Left ventricle myocardium inferior (tissue), 1 donor: ENCODE measurements around the gene CADM3. TPM values are rescaled to one million over a fixed set of nuclear protein-coding genes. Genes with fewer than 3 reads are reported as not detected.

Source experiments
- DNase-seq: peaks from one replicate; pipeline ENCODE4 v3.0.0-alpha.2; 2020
- H3K27ac ChIP-seq: fragments of 200-600 bp; replicated peaks from 2 replicates; pipeline ENCODE4 v1.8.0; 2021
- H3K27me3 ChIP-seq: fragments of 200-600 bp; 2 replicates; pipeline ENCODE4 v1.8.0; 2021; ENCODE audit warnings: low read depth
- H3K36me3 ChIP-seq: fragments of 200-600 bp; 2 replicates; pipeline ENCODE4 v1.8.0; 2021
- H3K4me1 ChIP-seq: fragments of 200-600 bp; 2 replicates; pipeline ENCODE4 v1.8.0; 2021
- H3K4me3 ChIP-seq: fragments of 200-600 bp; 2 replicates; pipeline ENCODE4 v1.8.0; 2021; ENCODE audit warnings: mild to moderate bottlenecking, moderate library complexity
- H3K9me3 ChIP-seq: fragments of 200-600 bp; replicated peaks from 2 replicates; pipeline ENCODE4 v1.8.0; 2021
- intact Hi-C: fragments of 100-400 bp; cut with micrococcal nuclease; formaldehyde crosslinking; loops from one replicate; pipeline ENCODE4 v1.11.0; 2022
- total RNA-seq: library from RNA; stranded (reverse); fragmentation: NEBNext Ultra II Directional; extraction: Animal tissue kit (Norgen Biotek cat#: 25700); gene quantifications from one replicate; pipeline ENCODE4 v1.2.1, GENCODE V29; 2021
- TF ChIP-seq, protein P1 (sequence below): fragments of 200-600 bp; IDR thresholded peaks from 2 replicates; pipeline ENCODE4 v1.8.0; 2021; ENCODE audit warnings: antibody characterized with exemption, mild to moderate bottlenecking, borderline replicate concordance
- donor health status: DM: no; HTN: yes; CAD: no; lungs with severe emphysema.

The CADM3 gene
- total RNA-seq, 1 donor from 2014 or later = 3.7 TPM

DNA sequence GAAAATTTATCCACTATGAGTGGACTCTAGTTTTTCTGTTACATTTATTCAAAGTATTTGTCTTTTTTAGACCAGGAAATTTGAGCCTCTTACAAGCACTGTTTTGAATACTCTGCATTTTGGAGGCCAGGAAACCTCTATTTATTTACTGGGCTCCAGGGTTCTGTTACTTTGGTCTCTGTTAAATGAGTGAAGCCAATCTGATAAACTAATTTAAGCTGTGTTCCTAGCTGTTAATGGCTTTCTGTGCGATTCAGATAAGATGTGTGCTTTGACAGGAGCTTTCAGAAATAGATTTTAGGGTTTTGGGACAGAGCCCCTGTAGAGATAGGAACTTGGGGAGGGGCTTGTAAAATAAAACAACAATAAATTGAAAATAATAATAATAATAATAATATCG, 57.1 kb downstream of the CADM3 start:
- intact Hi-C loops = no loop called here
- no peaks in the 10 kb centered on the region for H3K36me3 ChIP-seq
- TF ChIP-seq, protein P1, sequence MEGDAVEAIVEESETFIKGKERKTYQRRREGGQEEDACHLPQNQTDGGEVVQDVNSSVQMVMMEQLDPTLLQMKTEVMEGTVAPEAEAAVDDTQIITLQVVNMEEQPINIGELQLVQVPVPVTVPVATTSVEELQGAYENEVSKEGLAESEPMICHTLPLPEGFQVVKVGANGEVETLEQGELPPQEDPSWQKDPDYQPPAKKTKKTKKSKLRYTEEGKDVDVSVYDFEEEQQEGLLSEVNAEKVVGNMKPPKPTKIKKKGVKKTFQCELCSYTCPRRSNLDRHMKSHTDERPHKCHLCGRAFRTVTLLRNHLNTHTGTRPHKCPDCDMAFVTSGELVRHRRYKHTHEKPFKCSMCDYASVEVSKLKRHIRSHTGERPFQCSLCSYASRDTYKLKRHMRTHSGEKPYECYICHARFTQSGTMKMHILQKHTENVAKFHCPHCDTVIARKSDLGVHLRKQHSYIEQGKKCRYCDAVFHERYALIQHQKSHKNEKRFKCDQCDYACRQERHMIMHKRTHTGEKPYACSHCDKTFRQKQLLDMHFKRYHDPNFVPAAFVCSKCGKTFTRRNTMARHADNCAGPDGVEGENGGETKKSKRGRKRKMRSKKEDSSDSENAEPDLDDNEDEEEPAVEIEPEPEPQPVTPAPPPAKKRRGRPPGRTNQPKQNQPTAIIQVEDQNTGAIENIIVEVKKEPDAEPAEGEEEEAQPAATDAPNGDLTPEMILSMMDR = no peak
- H3K9me3 ChIP-seq = no peaks in the 10 kb centered on the region
- H3K27me3 ChIP-seq = peaks cover 23% of the 10 kb centered on the region
- H3K27ac ChIP-seq = no peak overlapping the region
- H3K4me3 ChIP-seq = no peak overlapping the region
- no peaks in the 10 kb centered on the region for H3K4me1 ChIP-seq
- no peak for DNase-seq

DNA sequence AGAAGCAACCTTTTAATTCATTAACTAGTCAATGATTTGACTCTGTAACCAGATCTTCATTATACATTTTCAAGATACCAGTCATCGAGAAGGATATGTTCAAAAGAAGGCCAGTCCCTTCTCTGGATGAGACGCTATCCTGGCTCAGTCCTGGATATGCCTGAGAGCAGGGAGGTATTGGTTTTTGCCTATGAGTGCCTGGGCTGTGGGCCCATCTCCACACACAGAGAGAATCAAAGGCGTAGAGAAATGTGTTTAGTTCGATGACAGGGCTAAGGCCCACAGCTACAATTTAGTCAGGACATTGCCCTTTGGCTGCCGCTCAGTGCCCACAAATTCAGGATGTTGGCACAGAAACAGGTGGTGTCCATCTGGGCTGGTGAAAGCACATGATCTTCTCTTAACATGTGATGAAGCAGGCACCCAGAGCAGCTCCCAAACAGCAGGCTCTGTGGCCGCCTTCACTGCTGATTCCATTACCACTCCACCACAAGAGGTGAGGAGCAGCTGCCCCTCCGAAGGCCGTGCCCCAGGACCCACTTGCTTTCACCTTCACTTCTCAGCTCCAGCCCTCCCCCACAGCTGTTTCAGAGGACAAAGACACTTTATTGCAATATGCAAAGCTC, 58.0 kb downstream of the CADM3 start:
- H3K4me1 ChIP-seq = no peaks in the 10 kb centered on the region
- no peak overlapping the region for H3K27ac ChIP-seq
- no peak overlapping the region for H3K4me3 ChIP-seq
- TF ChIP-seq, protein P1 = no peak
- H3K27me3 ChIP-seq = peaks cover 19% of the 10 kb centered on the region
- no peak for DNase-seq
- no peaks in the 10 kb centered on the region for H3K36me3 ChIP-seq
- H3K9me3 ChIP-seq = no peaks in the 10 kb centered on the region
- intact Hi-C loops = no loop called here

DNA sequence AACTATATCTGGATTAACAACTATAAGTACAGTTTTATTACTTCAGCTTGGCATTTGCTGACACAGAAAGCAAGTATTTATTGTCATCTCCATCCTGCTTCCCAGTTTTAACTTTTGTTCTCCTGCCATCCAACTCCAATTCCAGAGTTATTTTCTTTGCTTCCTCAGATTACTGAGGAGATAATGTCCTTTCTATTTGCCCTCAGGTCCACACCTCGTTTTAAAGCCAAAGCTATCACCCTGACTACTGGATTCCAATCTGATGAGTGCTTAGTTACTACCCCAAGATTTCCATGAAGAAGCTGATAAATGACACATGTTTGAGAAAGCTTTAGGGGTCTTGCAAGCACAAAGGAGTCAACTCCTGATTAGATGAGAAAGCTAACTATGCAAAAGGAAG, 58.5 kb downstream of the CADM3 start:
- Histone ChIP-seq H3K27me3 (peaks cover 14% of the 10 kb centered on the region), H3K36me3 (no peaks in the 10 kb centered on the region), H3K4me3 (no peak overlapping the region), H3K27ac (no peak overlapping the region), H3K9me3 (no peaks in the 10 kb centered on the region), H3K4me1 (no peaks in the 10 kb centered on the region)
- TF ChIP-seq, protein P1 = no peak
- no peak for DNase-seq
- intact Hi-C loops = no loop called here

DNA sequence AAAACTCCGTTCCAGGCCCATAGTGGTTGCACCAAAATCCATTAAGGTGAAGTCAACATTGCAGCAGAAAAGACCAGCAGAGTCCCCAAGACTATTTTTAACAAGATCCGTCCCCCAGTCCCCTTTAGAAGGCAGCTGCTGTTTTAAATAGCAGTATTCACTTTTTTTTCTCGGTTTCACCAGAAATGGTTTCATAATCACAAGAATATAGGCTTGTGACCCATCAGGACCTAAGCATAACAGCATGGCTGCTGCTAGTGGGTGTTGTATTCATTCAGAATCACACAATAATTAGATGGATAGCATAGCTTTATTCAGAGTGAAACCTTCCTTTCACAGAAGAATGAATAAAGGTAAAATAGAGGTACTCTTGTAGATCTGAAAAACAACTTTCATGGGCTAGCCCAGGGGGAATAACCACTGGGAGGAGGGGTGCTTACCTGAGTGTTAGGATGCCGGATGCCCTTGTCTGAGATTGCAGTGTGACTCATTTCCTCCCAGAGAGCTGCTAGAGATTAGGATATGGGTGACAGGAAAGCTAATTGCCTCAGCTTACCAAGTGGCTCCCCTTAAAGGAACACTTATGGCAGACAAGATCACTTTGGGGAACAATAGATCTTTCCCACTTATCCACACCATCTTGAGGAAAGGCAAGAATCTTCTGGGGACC, 68.3 kb downstream of the CADM3 start:
- DNase-seq = no peak
- H3K4me1 ChIP-seq = no peaks in the 10 kb centered on the region
- H3K27ac ChIP-seq = no peak overlapping the region
- H3K9me3 ChIP-seq = peaks cover 32% of the 10 kb centered on the region
- intact Hi-C loops = no loop called here
- TF ChIP-seq, protein P1 = no peak
- no peaks in the 10 kb centered on the region for H3K36me3 ChIP-seq
- no peak overlapping the region for H3K4me3 ChIP-seq
- H3K27me3 ChIP-seq = no peaks in the 10 kb centered on the region

DNA sequence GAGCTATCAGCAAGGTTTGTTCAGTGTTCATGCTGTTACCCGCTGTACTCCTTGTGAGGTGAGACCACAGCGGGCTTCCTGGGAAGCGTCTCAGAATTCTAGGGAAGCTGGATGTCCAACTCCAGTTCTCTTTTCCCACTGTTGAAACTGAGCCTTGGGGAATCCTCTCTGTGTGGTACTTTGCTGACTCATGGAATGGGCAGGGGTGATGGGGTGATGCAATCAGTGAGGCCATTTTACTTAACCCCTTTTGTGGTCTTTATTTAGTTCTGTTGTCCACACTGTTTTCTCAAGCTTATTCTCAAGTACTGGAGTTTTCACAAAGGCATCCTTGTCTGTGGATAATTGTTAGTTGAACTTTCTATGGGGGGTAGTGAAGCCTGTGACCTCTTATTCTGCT, 75.9 kb downstream of the CADM3 start:
- no peaks in the 10 kb centered on the region for H3K27me3 ChIP-seq
- no peak overlapping the region for H3K27ac ChIP-seq
- H3K4me1 ChIP-seq = no peaks in the 10 kb centered on the region
- H3K4me3 ChIP-seq = no peak overlapping the region
- DNase-seq = no peak
- H3K36me3 ChIP-seq = no peaks in the 10 kb centered on the region
- peaks cover 36% of the 10 kb centered on the region for H3K9me3 ChIP-seq
- intact Hi-C loops = no loop called here
- TF ChIP-seq, protein P1 = no peak
